ENCODE data around the gene PTBP2. TPM values are rescaled to one million over a fixed set of nuclear protein-coding genes. Genes with fewer than 3 reads are reported as not detected.

PTBP2 gene
- polyA plus RNA-seq, 12 donors = 24.8 to 277 (median 35.4) TPM

DNA sequence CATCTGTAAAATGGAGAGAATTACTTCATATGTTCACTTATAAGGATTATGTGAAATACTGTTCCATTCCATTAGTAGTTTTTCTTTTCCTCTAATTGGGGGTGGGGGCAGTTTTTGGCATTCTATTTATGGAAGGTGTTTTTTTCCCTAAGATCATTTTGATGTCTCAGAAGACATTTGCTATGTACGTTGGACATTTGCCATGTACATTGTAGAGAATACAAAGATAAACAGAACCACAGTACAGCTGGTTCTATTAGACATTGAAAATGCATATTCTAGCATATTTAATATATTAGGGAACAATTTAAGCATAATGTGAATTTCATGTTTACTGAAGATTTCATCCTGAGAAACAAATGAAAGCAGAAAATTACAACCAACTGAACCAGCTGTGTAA is 98.5 kb downstream of the PTBP2 start:
- no peak for DNase-seq

DNA sequence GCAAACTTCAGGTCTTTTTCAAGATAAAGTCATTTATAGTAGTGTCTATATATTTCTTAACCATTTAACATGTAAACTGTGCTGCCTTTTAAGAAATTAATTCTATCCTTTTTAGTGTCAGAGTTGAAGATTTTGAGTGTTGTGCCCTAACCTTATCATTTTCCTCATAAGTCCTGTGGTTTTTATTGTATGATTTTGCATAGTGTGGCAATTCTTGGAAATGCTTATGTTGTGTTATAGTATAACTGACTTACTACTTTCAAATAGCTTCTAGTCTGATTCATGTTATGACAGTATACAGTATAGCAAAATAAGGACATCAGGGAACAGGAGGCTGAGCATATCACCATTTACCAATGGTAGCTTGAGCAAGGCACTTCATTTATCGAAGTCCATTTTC is 99.1 kb downstream of the PTBP2 start:
- DNase-seq = no peak

DNA sequence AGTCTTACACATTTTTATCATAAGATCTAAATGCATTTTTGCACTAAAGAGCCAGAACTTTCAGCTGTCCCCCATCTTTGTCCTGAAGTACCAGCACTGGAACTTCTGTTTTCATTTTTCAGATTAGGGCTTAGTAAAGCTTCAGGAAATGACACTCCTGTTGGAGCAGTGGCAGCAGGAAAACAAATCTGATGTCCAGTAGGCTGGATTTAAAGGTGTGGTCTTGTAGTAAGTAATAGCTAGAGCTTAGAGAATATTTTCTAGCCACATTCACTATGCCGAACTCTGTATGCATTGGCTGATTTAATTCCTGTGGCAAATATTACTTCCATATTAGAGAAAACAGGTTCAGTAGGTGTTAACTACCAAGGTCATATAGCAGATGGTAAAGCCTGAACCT is 103.6 kb downstream of the PTBP2 start:
- no peak for DNase-seq

DNA sequence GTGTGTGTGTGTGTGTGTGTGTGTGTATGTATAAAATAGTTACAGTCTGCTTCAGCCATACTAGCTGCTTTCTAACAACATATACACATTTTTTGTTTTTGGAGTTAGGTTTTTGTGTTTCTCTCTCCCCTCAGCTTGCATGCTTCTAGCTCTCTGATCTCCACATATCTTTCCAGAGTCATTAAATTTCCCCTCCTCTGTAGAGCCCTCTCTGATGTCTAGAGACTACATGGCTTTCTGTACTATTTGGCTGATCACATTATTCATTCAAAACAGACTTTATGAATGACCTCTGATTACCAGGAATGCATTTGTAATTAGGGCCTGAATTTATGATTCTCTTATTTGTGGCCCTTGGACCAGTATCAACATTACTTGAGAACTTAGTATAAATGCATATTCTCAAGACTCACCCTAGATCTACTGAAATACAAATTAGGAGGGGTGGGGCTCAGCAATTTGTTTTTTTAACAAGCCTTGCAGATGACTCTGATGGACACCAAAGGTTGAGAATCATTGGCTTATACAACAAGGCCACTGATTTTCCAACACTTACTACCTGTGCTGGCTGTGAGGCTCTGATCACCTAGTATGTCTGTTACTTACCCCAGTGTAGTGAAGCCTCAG is 104.5 kb downstream of the PTBP2 start:
- DNase-seq = no peak

DNA sequence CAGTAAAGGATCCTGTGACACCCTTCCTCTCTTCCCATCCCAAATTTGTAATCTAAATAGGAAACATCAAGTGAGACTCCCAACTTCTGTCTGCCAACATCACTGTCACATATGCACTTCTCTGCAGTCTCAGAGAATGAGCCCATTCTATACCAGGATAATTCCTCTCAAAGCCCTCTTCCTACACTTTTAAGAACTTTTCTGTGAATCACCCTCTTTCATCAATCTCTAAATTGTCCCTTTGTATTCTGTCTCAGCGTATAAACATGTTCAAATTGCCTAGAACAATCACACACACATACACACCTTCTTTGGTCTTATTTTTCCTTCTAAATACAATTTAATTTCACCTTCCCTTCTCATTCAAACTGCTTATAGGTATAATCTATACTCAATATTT is 111.8 kb downstream of the PTBP2 start:
- DNase-seq = no peak

DNA sequence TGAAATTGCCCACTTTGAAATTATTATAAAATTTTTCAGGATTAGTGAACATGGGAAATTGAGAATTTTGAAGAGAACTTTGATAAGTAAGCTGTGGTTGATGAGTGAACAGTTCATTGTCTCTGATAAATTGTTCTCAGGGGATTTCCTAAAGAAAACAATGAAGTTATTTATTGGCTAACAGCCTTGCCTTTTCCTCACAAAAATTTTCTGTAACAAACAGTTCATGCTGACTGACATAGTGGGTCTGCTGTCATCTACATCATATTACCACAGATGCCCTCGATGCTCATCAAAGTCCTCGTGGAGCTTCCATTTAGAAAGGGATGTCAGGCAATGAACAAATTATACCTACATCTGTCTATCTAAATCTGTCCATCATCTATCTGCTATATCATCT is 113.4 kb downstream of the PTBP2 start:
- DNase-seq = no peak

DNA sequence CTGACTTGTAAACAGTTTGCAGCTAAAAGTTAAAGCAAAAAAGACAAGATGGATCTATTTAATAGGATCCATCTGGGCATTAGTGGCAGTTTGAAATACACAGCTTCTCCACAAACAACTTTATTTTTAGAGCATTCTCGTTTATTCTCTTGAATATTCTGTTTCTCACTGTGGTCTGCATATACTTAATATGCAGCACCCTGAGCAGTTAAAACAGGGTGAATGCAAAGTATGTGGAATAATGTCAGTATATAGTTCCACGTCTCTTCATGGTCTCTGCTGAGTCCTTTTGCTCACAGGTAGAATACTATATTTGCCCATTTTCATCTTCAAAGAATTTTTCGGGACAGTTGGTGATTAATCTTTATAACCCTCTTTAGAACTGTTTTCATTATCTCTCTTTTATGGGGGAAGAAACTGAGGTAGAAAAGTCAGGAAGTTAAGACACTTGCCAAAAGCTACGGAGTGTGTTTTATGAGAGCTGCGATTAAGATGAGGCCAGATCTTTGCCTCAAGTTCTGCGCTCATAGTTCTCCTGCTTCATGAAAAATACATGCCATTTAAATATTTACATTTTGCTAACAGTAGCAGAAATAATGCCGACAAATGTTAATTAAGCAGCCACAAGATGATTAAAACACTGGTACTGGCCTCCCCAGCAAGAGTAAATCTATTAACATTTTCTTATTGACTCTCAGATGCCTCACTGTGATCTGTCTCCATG is 115.6 kb downstream of the PTBP2 start:
- DNase-seq = no peak

DNA sequence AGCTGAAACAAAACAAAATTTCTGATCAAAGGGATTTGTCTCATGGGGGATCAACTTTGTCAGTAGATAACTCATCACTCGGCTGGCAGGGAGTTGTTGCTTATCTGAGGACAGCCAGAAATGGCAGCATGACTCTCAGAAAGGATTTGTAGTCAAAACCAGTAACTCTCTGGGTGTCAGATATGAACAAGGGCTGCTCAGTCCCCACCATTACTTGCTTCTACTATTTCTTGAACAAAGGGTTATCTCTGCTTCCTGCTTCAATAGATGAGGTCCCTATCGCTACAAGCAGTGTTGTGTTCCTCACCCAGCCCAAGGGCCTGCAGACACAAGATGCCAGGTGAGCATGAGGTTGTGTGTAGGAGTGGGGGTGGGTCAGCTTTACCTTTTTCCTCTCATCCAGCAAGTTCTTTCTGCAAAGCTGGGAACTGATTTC is 116.2 kb downstream of the PTBP2 start:
- no peak for DNase-seq

DNA sequence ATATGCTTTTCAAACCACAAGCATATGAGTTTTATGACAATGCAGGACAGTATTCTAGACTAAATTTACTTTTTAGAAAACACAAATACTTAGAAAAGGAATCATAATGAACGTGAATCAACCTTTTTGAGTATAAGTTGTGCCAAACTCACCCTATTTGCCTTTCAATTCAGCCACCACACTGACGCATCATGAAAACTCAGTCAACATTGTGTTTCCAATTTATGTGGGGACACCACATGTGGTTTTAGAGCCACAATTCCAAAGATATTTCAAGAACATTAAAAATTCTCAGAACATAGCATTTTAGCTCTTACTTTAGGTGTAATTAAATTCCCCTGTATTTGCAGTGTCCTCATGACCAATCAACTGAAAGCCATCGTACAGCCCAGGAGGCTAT is 118.8 kb downstream of the PTBP2 start:
- no peak for DNase-seq

DNA sequence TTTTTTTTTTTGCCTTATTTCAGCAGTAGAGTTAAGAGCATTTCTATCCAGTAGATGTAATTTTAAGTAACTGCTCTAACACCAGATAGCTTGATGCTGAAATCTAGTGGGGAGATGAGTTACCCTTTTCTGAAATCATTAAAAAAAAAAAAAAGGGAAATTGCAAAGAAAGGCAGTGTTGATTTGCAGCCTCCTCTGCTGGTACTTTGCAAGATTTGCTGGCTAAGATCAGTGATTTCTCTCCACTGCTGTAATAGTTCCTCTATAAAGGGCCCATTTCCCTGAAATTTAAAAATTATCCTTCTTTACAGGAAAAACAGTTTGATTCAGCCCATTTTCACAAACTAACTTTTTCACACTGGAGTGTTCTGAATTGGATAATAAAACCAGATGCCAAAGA is 120.6 kb downstream of the PTBP2 start:
- DNase-seq = no peak

DNA sequence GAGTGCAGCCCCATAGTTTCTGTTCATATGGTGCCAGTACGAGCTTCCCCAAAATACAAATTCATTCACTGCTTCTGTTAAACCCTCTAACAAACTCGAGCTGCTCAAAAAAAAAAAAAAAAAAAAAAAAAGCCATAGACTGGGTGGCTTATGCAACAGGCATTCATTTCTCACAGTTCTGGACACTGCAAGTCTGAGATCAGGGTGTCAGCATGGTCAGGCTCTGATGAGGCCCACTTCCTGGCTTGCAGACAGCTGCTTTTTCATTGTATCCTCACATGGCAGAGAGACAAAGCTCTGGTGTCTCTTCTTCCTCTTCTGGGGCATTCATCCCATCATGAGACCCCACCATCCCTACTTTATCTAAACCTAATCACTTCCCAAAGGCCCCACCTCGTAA is 121.6 kb downstream of the PTBP2 start:
- DNase-seq = no peak

DNA sequence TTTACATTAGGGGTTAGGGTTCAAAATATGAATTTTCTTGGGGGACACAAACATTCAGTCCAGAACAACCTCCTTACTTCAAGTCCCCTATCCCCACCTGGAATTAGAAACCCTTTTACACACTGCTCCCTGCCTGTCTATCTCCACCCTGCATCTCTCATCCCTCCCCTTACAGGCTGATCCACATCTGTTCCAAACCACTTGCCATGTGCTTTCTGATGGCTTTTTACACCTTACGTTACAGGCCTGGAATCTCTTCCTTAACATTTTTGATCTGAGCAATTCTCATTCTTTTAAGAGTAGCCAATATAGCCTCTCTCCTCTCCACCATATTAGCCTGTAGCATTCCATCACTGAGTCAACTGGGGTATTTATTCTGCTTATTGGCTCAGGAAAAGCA is 122.0 kb downstream of the PTBP2 start:
- DNase-seq = no peak

DNA sequence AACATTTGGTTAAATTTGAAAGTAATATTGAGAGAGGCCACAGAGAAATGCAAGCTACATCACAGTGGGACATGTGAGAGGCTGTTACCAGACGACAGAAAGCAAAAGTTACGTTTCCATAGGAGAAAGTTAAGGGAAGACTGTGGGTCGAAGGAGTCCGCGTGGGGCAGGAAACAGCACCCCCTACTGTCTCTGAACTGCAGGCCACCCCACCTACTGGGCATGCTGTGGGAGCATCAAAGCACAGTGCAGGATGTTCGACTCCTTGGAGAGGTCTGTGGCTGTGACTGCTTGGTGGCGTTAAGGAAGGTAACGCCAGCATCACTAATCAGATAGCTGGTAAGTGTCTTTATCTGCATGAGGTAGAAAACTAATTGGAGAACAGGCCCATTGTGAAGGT is 123.9 kb downstream of the PTBP2 start:
- no peak for DNase-seq

DNA sequence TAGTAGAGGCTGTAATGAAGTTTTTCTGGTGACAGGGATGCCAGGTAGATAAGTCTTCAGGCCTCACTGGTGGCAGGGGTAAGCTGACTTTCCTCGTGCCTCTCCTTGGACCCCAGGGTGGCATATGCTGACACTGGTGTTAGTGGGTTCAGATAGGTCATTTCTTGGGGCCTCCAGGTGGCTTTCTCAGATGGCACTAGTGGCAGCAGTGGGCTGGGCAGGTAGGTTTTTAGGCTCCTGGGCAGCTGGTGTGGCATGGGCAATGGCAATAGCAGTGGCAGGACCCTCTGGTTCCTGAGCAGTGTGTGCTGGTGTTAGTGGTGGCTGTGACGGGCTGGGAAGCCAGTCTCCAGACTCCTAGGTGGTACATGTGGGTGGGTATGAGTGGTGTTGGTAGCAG is 140.3 kb downstream of the PTBP2 start:
- no peak for DNase-seq

DNA sequence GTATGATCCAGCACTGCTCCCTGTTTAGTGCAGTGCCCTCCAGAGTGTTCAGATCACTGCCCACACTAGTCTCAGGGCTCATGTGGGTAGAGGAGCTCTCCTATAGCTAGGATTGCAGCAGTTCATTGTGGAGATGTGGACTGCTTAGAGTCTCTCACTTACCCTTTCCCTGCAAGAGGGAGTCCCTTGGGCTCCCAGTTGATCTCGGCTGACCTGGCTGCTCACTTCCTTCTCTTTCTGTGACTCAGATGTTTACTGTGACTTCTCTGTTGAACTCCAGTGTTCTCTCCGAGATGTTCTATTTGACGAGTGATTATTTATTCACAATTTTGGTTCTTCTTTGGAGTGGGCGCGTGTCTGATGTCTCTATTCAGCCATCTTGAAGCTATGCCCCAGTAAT is 141.9 kb downstream of the PTBP2 start:
- no peak for DNase-seq

All from muscle of arm (tissue), 12 donors.